Measurements from ENCODE around the gene NRP1.

Gene NRP1

GRCh38 chr10:33180390-33180789, 154.1 kb downstream of the NRP1 start:
- no peak for TF ChIP-seq NFIC (IDR thresholded peaks at IDR 0.05)
- no peak for TF ChIP-seq RAD21 (IDR thresholded peaks at IDR 0.05; ENCODE audit: low read depth)
- TF ChIP-seq TEAD4 (IDR thresholded peaks at IDR 0.05), result no peak
- no peak for TF ChIP-seq EGR1 (IDR thresholded peaks at IDR 0.05)
- no peak for TF ChIP-seq CEBPB (IDR thresholded peaks at IDR 0.05)
- no peak for TF ChIP-seq ZBTB7A (IDR thresholded peaks at IDR 0.05; ENCODE audit: low read depth)
- TF ChIP-seq USF1 (IDR thresholded peaks at IDR 0.05), result no peak
- no peak for TF ChIP-seq MAX (IDR thresholded peaks at IDR 0.05)

GRCh38 chr10:33179067-33179466, 155.4 kb downstream of the NRP1 start:
- TF ChIP-seq TAF1 (IDR thresholded peaks at IDR 0.05; ENCODE audit: low read depth) (no peak), TCF12 (IDR thresholded peaks at IDR 0.05; ENCODE audit: low read depth) (no peak), EP300 (IDR thresholded peaks at IDR 0.05; ENCODE audit: borderline replicate concordance) (no peak), FOXM1 (IDR thresholded peaks at IDR 0.05; ENCODE audit: borderline replicate concordance, low read depth) (no peak), USF1 (IDR thresholded peaks at IDR 0.05) (no peak), CEBPB (IDR thresholded peaks at IDR 0.05) (no peak), TEAD4 (IDR thresholded peaks at IDR 0.05) (no peak), REST (IDR thresholded peaks at IDR 0.05; ENCODE audit: low read depth) (no peak), YY1 (IDR thresholded peaks at IDR 0.05; ENCODE audit: low read depth) (no peak), NFIC (IDR thresholded peaks at IDR 0.05) (no peak), RAD21 (IDR thresholded peaks at IDR 0.05; ENCODE audit: low read depth) (no peak), MAX (IDR thresholded peaks at IDR 0.05) (no peak), CREB1 (IDR thresholded peaks at IDR 0.05; ENCODE audit: low read depth) (no peak), EGR1 (IDR thresholded peaks at IDR 0.05) (no peak), ZBTB7A (IDR thresholded peaks at IDR 0.05; ENCODE audit: low read depth) (no peak)

- TF ChIP-seq EP300 (IDR thresholded peaks at IDR 0.05; ENCODE audit: borderline replicate concordance) (no peak), FOXM1 (IDR thresholded peaks at IDR 0.05; ENCODE audit: borderline replicate concordance, low read depth) (no peak), ZBTB7A (IDR thresholded peaks at IDR 0.05; ENCODE audit: low read depth) (no peak), TCF12 (IDR thresholded peaks at IDR 0.05; ENCODE audit: low read depth) (no peak), YY1 (IDR thresholded peaks at IDR 0.05; ENCODE audit: low read depth) (no peak), EGR1 (IDR thresholded peaks at IDR 0.05) (no peak), NFIC (IDR thresholded peaks at IDR 0.05) (no peak), TEAD4 (IDR thresholded peaks at IDR 0.05) (no peak), CEBPB (IDR thresholded peaks at IDR 0.05) (no peak), RAD21 (IDR thresholded peaks at IDR 0.05; ENCODE audit: low read depth) (no peak)
Measured at GRCh38 chr10:33178026-33178755, 156.3 kb downstream of the NRP1 start.

- TF ChIP-seq CEBPB (IDR thresholded peaks at IDR 0.05) (no peak), USF1 (IDR thresholded peaks at IDR 0.05) (no peak), RAD21 (IDR thresholded peaks at IDR 0.05; ENCODE audit: low read depth) (no peak), ZBTB7A (IDR thresholded peaks at IDR 0.05; ENCODE audit: low read depth) (no peak), NFIC (IDR thresholded peaks at IDR 0.05) (no peak), TCF12 (IDR thresholded peaks at IDR 0.05; ENCODE audit: low read depth) (no peak), YY1 (IDR thresholded peaks at IDR 0.05; ENCODE audit: low read depth) (no peak), MAX (IDR thresholded peaks at IDR 0.05) (no peak)
Measured at GRCh38 chr10:33176688-33177087, 157.8 kb downstream of the NRP1 start.

GRCh38 chr10:33174674-33175434, 159.6 kb downstream of the NRP1 start:
- TF ChIP-seq CEBPB (IDR thresholded peaks at IDR 0.05) (no peak), REST (IDR thresholded peaks at IDR 0.05; ENCODE audit: low read depth) (no peak), EGR1 (IDR thresholded peaks at IDR 0.05) (no peak), YY1 (IDR thresholded peaks at IDR 0.05; ENCODE audit: low read depth) (no peak), EP300 (IDR thresholded peaks at IDR 0.05; ENCODE audit: borderline replicate concordance) (no peak)
